Endothelial cell (in vitro differentiated cells): ENCODE measurements around the gene ARRB1. TPM values are rescaled to one million over a fixed set of nuclear protein-coding genes. Genes with fewer than 3 reads are reported as not detected.

ENCODE experiments used
- DNase-seq: peaks from one replicate; pipeline ENCODE4 v3.0.0; 2021; ENCODE audit warnings: low spot score
- H3K27ac Mint-ChIP-seq: one replicate; pipeline ENCODE4 v1.8.0; 2021; ENCODE audit warnings: mixed read lengths, inconsistent platforms; ENCODE audit not compliant: unreplicated experiment
- H3K27me3 Mint-ChIP-seq: one replicate; pipeline ENCODE4 v1.8.0; 2021; ENCODE audit warnings: mild to moderate bottlenecking, moderate library complexity, mixed read lengths, inconsistent platforms; ENCODE audit not compliant: unreplicated experiment
- H3K36me3 Mint-ChIP-seq: one replicate; pipeline ENCODE4 v1.8.0; 2021; ENCODE audit warnings: mild to moderate bottlenecking, low read depth, mixed read lengths, inconsistent platforms; ENCODE audit not compliant: unreplicated experiment
- H3K4me1 Mint-ChIP-seq: one replicate; pipeline ENCODE4 v1.8.0; 2021; ENCODE audit warnings: mild to moderate bottlenecking, mixed read lengths, inconsistent platforms; ENCODE audit not compliant: unreplicated experiment
- H3K4me3 Mint-ChIP-seq: one replicate; pipeline ENCODE4 v1.8.0; 2021; ENCODE audit warnings: mild to moderate bottlenecking, mixed read lengths, inconsistent platforms; ENCODE audit not compliant: unreplicated experiment
- H3K9me3 Mint-ChIP-seq: one replicate; pipeline ENCODE4 v1.8.0; 2021; ENCODE audit warnings: mixed read lengths, inconsistent platforms; ENCODE audit not compliant: unreplicated experiment
- total RNA-seq: library from RNA; stranded (reverse); fragmentation: NEBNext Ultra II Directional; extraction: Animal tissue kit (Norgen Biotek cat#: 25700); gene quantifications from one replicate; pipeline ENCODE4 v1.2.1, GENCODE V29; 2021; ENCODE audit not compliant: unreplicated experiment
- TF ChIP-seq, protein P1 (sequence below): fragments of 200-600 bp; sonication (generic); IDR thresholded peaks from one replicate; pipeline ENCODE4 v1.5.0; 2021; ENCODE audit warnings: antibody characterized with exemption; ENCODE audit not compliant: unreplicated experiment

Gene ARRB1
- total RNA-seq, 1 donor from 2014 or later, result 197 TPM

DNA sequence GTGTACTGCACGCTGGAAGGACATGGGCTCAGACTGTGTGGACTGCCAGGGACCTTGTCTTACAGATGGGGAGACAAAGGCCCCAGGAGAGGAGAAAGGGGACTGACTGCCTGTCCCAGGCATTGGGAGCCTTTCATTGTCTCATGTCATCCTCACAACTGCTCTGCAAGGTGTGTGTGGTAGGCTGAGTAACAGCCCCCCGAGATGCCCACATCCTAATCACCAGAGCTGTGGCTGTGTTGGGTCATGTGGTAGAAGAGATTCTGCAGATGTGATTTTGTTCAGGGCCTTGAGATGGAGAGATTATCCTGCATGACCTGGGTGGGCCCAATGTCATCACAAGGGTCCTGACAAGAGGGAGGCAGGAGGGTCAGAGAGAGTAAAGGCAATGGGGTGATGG is 39.1 kb downstream of the ARRB1 start:
- peak overlapping the region; percentile 63 for H3K4me3 Mint-ChIP-seq
- H3K27me3 Mint-ChIP-seq, result peaks cover 13% of the 10 kb centered on the region
- TF ChIP-seq, protein P1, sequence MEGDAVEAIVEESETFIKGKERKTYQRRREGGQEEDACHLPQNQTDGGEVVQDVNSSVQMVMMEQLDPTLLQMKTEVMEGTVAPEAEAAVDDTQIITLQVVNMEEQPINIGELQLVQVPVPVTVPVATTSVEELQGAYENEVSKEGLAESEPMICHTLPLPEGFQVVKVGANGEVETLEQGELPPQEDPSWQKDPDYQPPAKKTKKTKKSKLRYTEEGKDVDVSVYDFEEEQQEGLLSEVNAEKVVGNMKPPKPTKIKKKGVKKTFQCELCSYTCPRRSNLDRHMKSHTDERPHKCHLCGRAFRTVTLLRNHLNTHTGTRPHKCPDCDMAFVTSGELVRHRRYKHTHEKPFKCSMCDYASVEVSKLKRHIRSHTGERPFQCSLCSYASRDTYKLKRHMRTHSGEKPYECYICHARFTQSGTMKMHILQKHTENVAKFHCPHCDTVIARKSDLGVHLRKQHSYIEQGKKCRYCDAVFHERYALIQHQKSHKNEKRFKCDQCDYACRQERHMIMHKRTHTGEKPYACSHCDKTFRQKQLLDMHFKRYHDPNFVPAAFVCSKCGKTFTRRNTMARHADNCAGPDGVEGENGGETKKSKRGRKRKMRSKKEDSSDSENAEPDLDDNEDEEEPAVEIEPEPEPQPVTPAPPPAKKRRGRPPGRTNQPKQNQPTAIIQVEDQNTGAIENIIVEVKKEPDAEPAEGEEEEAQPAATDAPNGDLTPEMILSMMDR, result no peak
- DNase-seq, result no peak
- peaks cover 15% of the 10 kb centered on the region for H3K36me3 Mint-ChIP-seq
- H3K9me3 Mint-ChIP-seq, result no peaks in the 10 kb centered on the region
- peaks cover 58% of the 10 kb centered on the region for H3K4me1 Mint-ChIP-seq
- H3K27ac Mint-ChIP-seq, result peak overlapping the region; percentile 39

GRCh38 chr11:75311858-75312288 is 39.6 kb downstream of the ARRB1 start:
- Mint-ChIP-seq H3K4me3 (no peak overlapping the region), H3K4me1 (peaks cover 59% of the 10 kb centered on the region), H3K36me3 (peaks cover 15% of the 10 kb centered on the region), H3K27me3 (peaks cover 13% of the 10 kb centered on the region), H3K27ac (no peak overlapping the region), H3K9me3 (no peaks in the 10 kb centered on the region)
- TF ChIP-seq, protein P1, result no peak
- no peak for DNase-seq

DNA sequence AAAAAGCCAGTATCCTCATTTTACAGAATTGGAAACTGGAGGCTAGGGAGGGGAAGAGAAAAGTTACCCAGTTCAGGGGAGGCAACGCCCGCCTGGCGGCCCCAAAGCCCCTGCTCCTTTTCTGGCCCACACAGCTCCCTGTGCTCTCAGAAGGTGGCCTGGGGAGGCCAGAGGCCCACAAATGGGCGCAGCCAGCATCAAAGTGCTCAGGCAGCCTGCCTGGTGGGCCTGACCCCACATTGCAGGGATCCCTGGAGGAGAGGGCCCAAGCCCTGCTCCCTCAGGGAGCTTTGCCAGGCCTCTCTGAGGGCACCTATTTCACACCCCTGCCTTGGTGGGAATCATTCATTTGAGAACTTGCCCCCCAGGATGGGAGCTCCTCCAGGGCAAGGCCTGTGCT is 42.5 kb downstream of the ARRB1 start:
- no peak for DNase-seq
- peaks cover 8% of the 10 kb centered on the region for H3K27me3 Mint-ChIP-seq
- no peaks in the 10 kb centered on the region for H3K9me3 Mint-ChIP-seq
- TF ChIP-seq, protein P1, result no peak
- H3K36me3 Mint-ChIP-seq, result peaks cover 11% of the 10 kb centered on the region
- H3K4me3 Mint-ChIP-seq, result no peak overlapping the region
- no peak overlapping the region for H3K27ac Mint-ChIP-seq
- peaks cover 60% of the 10 kb centered on the region for H3K4me1 Mint-ChIP-seq

- peak overlapping the region; percentile 48 for H3K27ac Mint-ChIP-seq
Measured at GRCh38 chr11:75308116-75308515, 43.3 kb downstream of the ARRB1 start.

GRCh38 chr11:75307058-75307457 is 44.4 kb downstream of the ARRB1 start:
- Mint-ChIP-seq H3K4me3 (peak overlapping the region; percentile 58), H3K27ac (peak overlapping the region; percentile 90), H3K27me3 (peaks cover 3% of the 10 kb centered on the region), H3K36me3 (peaks cover 7% of the 10 kb centered on the region), H3K9me3 (no peaks in the 10 kb centered on the region), H3K4me1 (peaks cover 56% of the 10 kb centered on the region)
- TF ChIP-seq, protein P1, result no peak
- DNase-seq, result no peak

More at GRCh38 chr11:75308116-75308515, 43.3 kb downstream of the ARRB1 start:
- peaks cover 8% of the 10 kb centered on the region for H3K27me3 Mint-ChIP-seq
- no peaks in the 10 kb centered on the region for H3K9me3 Mint-ChIP-seq
- H3K4me1 Mint-ChIP-seq, result peaks cover 58% of the 10 kb centered on the region
- TF ChIP-seq, protein P1, result no peak
- no peak for DNase-seq
- no peak overlapping the region for H3K4me3 Mint-ChIP-seq
- H3K36me3 Mint-ChIP-seq, result peaks cover 15% of the 10 kb centered on the region
